Heart right ventricle (tissue), 16 donors: ENCODE measurements around the gene CEP112. TPM values are rescaled to one million over a fixed set of nuclear protein-coding genes. Genes with fewer than 3 reads are reported as not detected.

Experiments used
- ATAC-seq, 8 donors: fragments of 200-7000 bp; cut with Tn5 transposase; one replicate each; pipeline ENCODE4 v1.9.1; 2020; ENCODE audit warnings: mild to moderate bottlenecking in 8 of 8, moderate library complexity in 8 of 8, moderate number of reproducible peaks in 1 of 8
- DNase-seq, 2 donors: peaks; one replicate each; pipeline ENCODE4 v3.0.0-alpha.2; 2020
- H3K27ac ChIP-seq, 10 donors: fragments of 200-600 bp; sonication (generic) in 2 of 10; one replicate each; pipeline versions ENCODE4 v1.5.0 to v1.8.0; 2020 to 2022; ENCODE audit warnings: mild to moderate bottlenecking in 3 of 10
- H3K27me3 ChIP-seq, 7 donors: fragments of 200-600 bp; one replicate each; pipeline ENCODE4 v1.8.0; 2021 to 2022; ENCODE audit warnings: mild to moderate bottlenecking in 2 of 7
- H3K36me3 ChIP-seq, 9 donors: fragments of 200-600 bp; sonication (generic) in 1 of 9; one replicate each; pipeline versions ENCODE4 v1.5.0 to v1.8.0; 2020 to 2022; ENCODE audit warnings: mild to moderate bottlenecking in 2 of 9
- H3K4me1 ChIP-seq, 9 donors: fragments of 200-600 bp; sonication (generic) in 1 of 9; one replicate each; pipeline versions ENCODE4 v1.5.0 to v1.8.0; 2020 to 2022; ENCODE audit warnings: mild to moderate bottlenecking in 4 of 9
- H3K4me3 ChIP-seq, 10 donors: fragments of 200-600 bp; sonication (generic) in 2 of 10; one replicate each; pipeline versions ENCODE4 v1.5.0 to v1.8.0; 2020 to 2022; ENCODE audit warnings: mild to moderate bottlenecking in 7 of 10, moderate library complexity in 2 of 10
- H3K9me3 ChIP-seq, 11 donors: fragments of 200-600 bp in 10 of 11; sonication (generic) in 2 of 11; one replicate each; pipeline versions ENCODE4 v1.5.0 to v1.8.0; 2013 to 2022; ENCODE audit warnings: mild to moderate bottlenecking in 2 of 11, control low read depth in 1 of 11, moderate library complexity in 1 of 11
- CTCF ChIP-seq, 9 donors: fragments of 200-600 bp; sonication (generic) in 2 of 9; IDR thresholded peaks; one replicate each; pipeline versions ENCODE4 v1.5.0 to v1.8.0; 2021 to 2022; ENCODE audit warnings: antibody characterized with exemption in 9 of 9, mild to moderate bottlenecking in 5 of 9, moderate library complexity in 1 of 9
- WGBS, 2 donors: extraction: QIAGEN DNeasy Blood & Tissue Kit; methylation state at CpG; one replicate each; pipeline ENCODE4 v1.1.7; 2013; ENCODE audit warnings: inconsistent platforms in 1 of 2; 5-methylcytosine and 5-hydroxymethylcytosine counted together
- intact Hi-C, 10 donors: fragments of 100-400 bp; cut with DNase I; formaldehyde crosslinking; loops; one replicate each; pipeline versions ENCODE4 v1.11.1 to v1.14.2; 2022
- polyA plus RNA-seq, 2 donors: library from polyadenylated mRNA; stranded (reverse); fragments of 200-250 nt; gene quantifications; one replicate each; pipeline ENCODE4 v1.2.3, GENCODE V29; 2013
- total RNA-seq, 10 donors: library from RNA; stranded (reverse); fragmentation: NEBNext Ultra II Directional in 3 of 10; extraction: Animal tissue kit (Norgen Biotek cat#: 25700) in 3 of 10; gene quantifications; one replicate each; pipeline versions ENCODE4 v1.2.1 to v1.2.4, GENCODE V29; 2021 to 2023
- donor health status: Arrhythmogenic right ventricular cardiomyopathy.
- donor health status: ischemic (EF 13 %, LVEDD 7.1; RV severe dilation, severe dysfunction).
- donor health status: healthy with polysubstance abuse.
- donor health status: DM: no; HTN: yes; CAD: no.
- donor health status: DM: no; HTN: no; CAD: no.
- donor health status: ischemic (EF 25% LVEDD 6.9; RV normal size, moderate dysfunction).
- donor health status: ischemic (EF 25% LVEDD 5.7; RV mildly dilated, moderate dysfunction).
- donor health status: healthy.
- donor health status: DM: yes; HTN: yes; CAD: no.
- donor health status: Ischemic cardiomyopathy.
- donor health status: ischemic (EF 35%, LVEDD 5.7; RV mildly dilated, moderate dysfunction).
- donor health status: nonischemic (EF 11% LVEDD 7.7; RV severe dilation, severe dysfunction).
- donor health status: DM: yes; HTN: yes; CAD: no.
- donor health status: PGD.
- donor health status: ischemic (EF 29% LVEDD 5.4; RV normal size, mild dysfunction).
- donor health status: nonischemic (EF 23%, LVEDD 6.1; RV moderate dilation, normal function).

CEP112 gene
- total and polyA plus RNA-seq, 12 donors, result 6.7 to 30.0 (median 16.3) TPM

GRCh38 chr17:65800655-65801054 is 391.3 kb downstream of the CEP112 start:
- ATAC-seq, result no peak
- 96 to 98% methylated on average over 1 of the region's 1 CpG for WGBS, 2 donors

GRCh38 chr17:65799869-65800268 is 392.1 kb downstream of the CEP112 start:
- no peaks in the 10 kb centered on the region for H3K36me3 ChIP-seq
- 97 to 98% methylated on average over 1 of the region's 1 CpG for WGBS, 2 donors
- H3K27ac ChIP-seq, result no peak overlapping the region
- no peak for ATAC-seq
- H3K4me3 ChIP-seq, result no peak overlapping the region
- H3K27me3 ChIP-seq, result no peaks in the 10 kb centered on the region
- H3K9me3 ChIP-seq, result peaks cover 0 to 32% (median 14%) of the 10 kb centered on the region in 11 donors
- H3K4me1 ChIP-seq, result no peaks in the 10 kb centered on the region
- intact Hi-C loops, result loop anchor here in 1 of 10 donors (10.0 kb wide), 1 partner anchor 235 kb away; the partner anchor contains the start of gene AXIN2
- no peak for DNase-seq
- TF ChIP-seq CTCF (IDR thresholded peaks at IDR 0.05), result no peak

More at GRCh38 chr17:65800655-65801054, 391.3 kb downstream of the CEP112 start:
- no peak for TF ChIP-seq CTCF (IDR thresholded peaks at IDR 0.05)
- H3K27ac ChIP-seq, result no peak overlapping the region
- no peaks in the 10 kb centered on the region for H3K36me3 ChIP-seq
- no peak overlapping the region for H3K4me3 ChIP-seq
- peaks cover 0 to 32% (median 14%) of the 10 kb centered on the region in 11 donors for H3K9me3 ChIP-seq
- H3K4me1 ChIP-seq, result no peaks in the 10 kb centered on the region
- intact Hi-C loops, result no loop called here
- DNase-seq, result no peak
- H3K27me3 ChIP-seq, result no peaks in the 10 kb centered on the region

- ATAC-seq (no peak), DNase-seq (no peak)
- H3K27ac ChIP-seq, result no peak overlapping the region
- intact Hi-C loops, result loop anchor here in 1 of 10 donors (10.0 kb wide), 1 partner anchor 235 kb away; the partner anchor contains the start of gene AXIN2
- peaks cover 0 to 32% (median 14%) of the 10 kb centered on the region in 11 donors for H3K9me3 ChIP-seq
- no peak for TF ChIP-seq CTCF (IDR thresholded peaks at IDR 0.05)
- H3K36me3 ChIP-seq, result no peaks in the 10 kb centered on the region
- no peaks in the 10 kb centered on the region for H3K4me1 ChIP-seq
- no peaks in the 10 kb centered on the region for H3K27me3 ChIP-seq
- H3K4me3 ChIP-seq, result no peak overlapping the region
- 91 to 96% methylated on average over 1 of the region's 1 CpG for whole genome bisulfite sequencing, 2 donors
These were observed 392.5 kb downstream of the CEP112 start for GRCh38 chr17:65799454-65799853.

GRCh38 chr17:65797809-65798208 is 394.1 kb downstream of the CEP112 start:
- DNase-seq (no peak), ATAC-seq (no peak)
- peak in 3 of 9 donors; percentile 22 to 29 (median 29) for TF ChIP-seq CTCF (IDR thresholded peaks at IDR 0.05)
- 65 to 67% methylated on average over 3 of the region's 3 CpGs for WGBS, 2 donors
- Histone ChIP-seq H3K9me3 (peaks cover 0 to 26% (median 14%) of the 10 kb centered on the region in 11 donors), H3K4me3 (no peak overlapping the region), H3K4me1 (no peaks in the 10 kb centered on the region), H3K36me3 (no peaks in the 10 kb centered on the region), H3K27me3 (no peaks in the 10 kb centered on the region), H3K27ac (no peak overlapping the region)
- intact Hi-C loops, result loop anchor here in 1 of 10 donors (10.0 kb wide), 1 partner anchor 233 kb away; the partner anchor contains the start of gene AXIN2
